ENCODE results near the gene NIN. TPM values are rescaled to one million over a fixed set of nuclear protein-coding genes. Genes with fewer than 3 reads are reported as not detected.

NIN gene
- polyA plus RNA-seq, 1 experiment = 26.9 TPM

- no peak for DNase-seq (ENCODE audit: low read depth, low spot score)
- ChIA-PET POLR2A (no interaction called here), CTCF (no interaction called here)
- TF ChIP-seq CTCF (IDR thresholded peaks at IDR 0.05; ENCODE audit: low read depth, low read length) = no peak
- H3K27ac ChIP-seq (ENCODE audit: low read depth, low read length) = no peak overlapping the region
- H3K9me3 ChIP-seq (ENCODE audit: control insufficient read depth, insufficient read depth, low read length) = no peaks in the 10 kb centered on the region
- no peaks in the 10 kb centered on the region for H3K27me3 ChIP-seq (ENCODE audit: control insufficient read depth, insufficient read depth, low read length)
- no peak overlapping the region for H3K4me3 ChIP-seq (ENCODE audit: low read depth, low read length)
These were observed 5.7 kb downstream of the NIN start for GRCh38 chr14:50825307-50825706.

GRCh38 chr14:50823762-50824636, 7.0 kb downstream of the NIN start:
- Histone ChIP-seq H3K27ac (ENCODE audit: low read depth, low read length) (no peak overlapping the region), H3K27me3 (ENCODE audit: control insufficient read depth, insufficient read depth, low read length) (no peaks in the 10 kb centered on the region), H3K9me3 (ENCODE audit: control insufficient read depth, insufficient read depth, low read length) (no peaks in the 10 kb centered on the region), H3K4me3 (ENCODE audit: low read depth, low read length) (no peak overlapping the region)
- DNase-seq (ENCODE audit: low read depth, low spot score) = no peak
- ChIA-PET POLR2A (no interaction called here), CTCF (interaction anchor here (1.0 to 2.4 kb wide), 2 partner anchors 32 to 36 kb away, joined by 3 to 14 read pairs; no protein-coding TSS in a partner anchor)
- TF ChIP-seq CTCF (IDR thresholded peaks at IDR 0.05; ENCODE audit: low read depth, low read length) = no peak

GRCh38 chr14:50823051-50823761, 7.8 kb downstream of the NIN start:
- DNase-seq (ENCODE audit: low read depth, low spot score) = no peak
- no peak for TF ChIP-seq CTCF (IDR thresholded peaks at IDR 0.05; ENCODE audit: low read depth, low read length)
- no peaks in the 10 kb centered on the region for H3K9me3 ChIP-seq (ENCODE audit: control insufficient read depth, insufficient read depth, low read length)
- no peak overlapping the region for H3K4me3 ChIP-seq (ENCODE audit: low read depth, low read length)
- CTCF ChIA-PET = interaction anchor here (1.0 to 2.4 kb wide), 2 partner anchors 32 to 37 kb away, joined by 3 to 14 read pairs; no protein-coding TSS in a partner anchor
- POLR2A ChIA-PET = no interaction called here
- no peaks in the 10 kb centered on the region for H3K27me3 ChIP-seq (ENCODE audit: control insufficient read depth, insufficient read depth, low read length)
- no peak overlapping the region for H3K27ac ChIP-seq (ENCODE audit: low read depth, low read length)

- Histone ChIP-seq H3K4me3 (ENCODE audit: low read depth, low read length) (no peak overlapping the region), H3K9me3 (ENCODE audit: control insufficient read depth, insufficient read depth, low read length) (no peaks in the 10 kb centered on the region), H3K27ac (ENCODE audit: low read depth, low read length) (no peak overlapping the region), H3K27me3 (ENCODE audit: control insufficient read depth, insufficient read depth, low read length) (no peaks in the 10 kb centered on the region)
- DNase-seq (ENCODE audit: low read depth, low spot score) = no peak
- ChIA-PET CTCF (interaction anchor here (2.4 kb wide), 1 partner anchor 38 kb away, joined by 14 read pairs; no protein-coding TSS in a partner anchor), POLR2A (no interaction called here)
- TF ChIP-seq CTCF (IDR thresholded peaks at IDR 0.05; ENCODE audit: low read depth, low read length) = no peak
These were observed 8.4 kb downstream of the NIN start for GRCh38 chr14:50822501-50823042.
